HepG2 (cell line): ENCODE results near the gene FGA. TPM values are rescaled to one million over a fixed set of nuclear protein-coding genes. Genes with fewer than 3 reads are reported as not detected.
A peak's percentile ranks its signal among the peaks of the same experiment; 100 is the strongest.

ENCODE experiments used
- ASH2L ChIP-seq: fragments of 300-600, 200-600 bp; sonication (generic); IDR thresholded peaks from 2 replicates; pipeline ENCODE4 v1.7.0; 2017; ENCODE audit warnings: low read depth, mild to moderate bottlenecking, moderate library complexity, mixed read lengths, low read length; ENCODE audit not compliant: insufficient read length
- ELF3 ChIP-seq: IDR thresholded peaks from 2 replicates; pipeline ENCODE4 v1.6.1; 2016; ENCODE audit warnings: missing genetic modification reagents, missing compliant biosample characterization
- FOXJ3 ChIP-seq: sonication (generic); formaldehyde crosslinking; IDR thresholded peaks from 2 replicates; pipeline ENCODE4 v1.4.0; 2020; ENCODE audit warnings: missing genetic modification reagents, mild to moderate bottlenecking, borderline replicate concordance
- FOXM1 ChIP-seq: sonication (generic); formaldehyde crosslinking; IDR thresholded peaks from 2 replicates; pipeline ENCODE4 v1.5.0; 2020; ENCODE audit warnings: missing genetic modification reagents
- GFI1 ChIP-seq: sonication (generic); formaldehyde crosslinking; IDR thresholded peaks from 2 replicates; pipeline ENCODE4 v1.5.0; 2020; ENCODE audit warnings: missing genetic modification reagents, mild to moderate bottlenecking, borderline replicate concordance
- HNF1A ChIP-seq, 2 experiments: sonication (generic) in 1 of 2; formaldehyde crosslinking in 1 of 2; IDR thresholded peaks; 2 replicates each; pipeline versions ENCODE4 v1.4.0 to v1.6.1; 2016 to 2020; ENCODE audit warnings: borderline replicate concordance in 1 of 2, low read depth in 1 of 2, mild to moderate bottlenecking in 1 of 2, missing genetic modification reagents in 1 of 2
- HNF4G ChIP-seq, 2 experiments: sonication (generic) in 1 of 2; formaldehyde crosslinking in 1 of 2; IDR thresholded peaks; 2 replicates each; pipeline versions ENCODE4 v1.4.0 to v1.6.1; 2011 to 2020; ENCODE audit warnings: borderline replicate concordance in 2 of 2, low read depth in 2 of 2, mild to moderate bottlenecking in 2 of 2, low read length in 1 of 2, missing genetic modification reagents in 1 of 2, moderate library complexity in 1 of 2
- MAFG ChIP-seq: sonication (generic); formaldehyde crosslinking; IDR thresholded peaks from 2 replicates; pipeline ENCODE4 v1.5.1; 2020; ENCODE audit warnings: mild to moderate bottlenecking, missing genetic modification reagents
- MBD4 ChIP-seq: IDR thresholded peaks from 2 replicates; pipeline ENCODE4 v1.6.1; 2012; ENCODE audit warnings: low read length, inconsistent platforms, borderline replicate concordance
- MIER3 ChIP-seq: IDR thresholded peaks from 2 replicates; pipeline ENCODE4 v1.6.1; 2016; ENCODE audit warnings: missing compliant biosample characterization, borderline replicate concordance
- ZFP90 ChIP-seq: sonication (generic); formaldehyde crosslinking; IDR thresholded peaks from 2 replicates; pipeline ENCODE4 v1.8.0; 2022; ENCODE audit warnings: missing genetic modification reagents, mild to moderate bottlenecking, inconsistent platforms, borderline replicate concordance
- ZNF235 ChIP-seq: sonication (generic); formaldehyde crosslinking; IDR thresholded peaks from 2 replicates; pipeline ENCODE4 v1.8.1; 2023; ENCODE audit warnings: mild to moderate bottlenecking, missing genetic modification reagents, borderline replicate concordance
- ZNF274 ChIP-seq: sonication (generic); formaldehyde crosslinking; IDR thresholded peaks from 2 replicates; pipeline ENCODE4 v1.5.1; 2020; ENCODE audit warnings: mild to moderate bottlenecking, missing genetic modification reagents
- polyA plus RNA-seq, 8 experiments: library from polyadenylated mRNA; depleted of rRNA in 3 of 8; stranded (reverse) in 7 of 8; unstranded in 1 of 8; fragments of >200 nt; fragmentation: Illumina TruSeq in 4 of 8; extraction: Trizol in 4 of 8; gene quantifications; 2 replicates each; pipeline versions ENCODE4 v1.2.1 to v1.2.3, GENCODE V29; 2011 to 2016; ENCODE audit warnings: low read depth in 4 of 8, missing spikeins in 1 of 8, mixed read lengths in 1 of 8; ENCODE audit not compliant: insufficient read depth in 1 of 8
- total RNA-seq, 5 experiments: library from RNA; depleted of rRNA; stranded (reverse); fragments of >200 nt; fragmentation: Illumina TruSeq; extraction: Trizol; gene quantifications; 2 replicates each; pipeline ENCODE4 v1.2.3, GENCODE V29; 2016; ENCODE audit warnings: low read depth in 1 of 5
- TF ChIP-seq, protein P1 (sequence below): sonication (generic); formaldehyde crosslinking; IDR thresholded peaks from 2 replicates; pipeline ENCODE4 v1.4.0; 2020; ENCODE audit warnings: missing genetic modification reagents
- TF ChIP-seq, protein P2 (sequence below): sonication (generic); formaldehyde crosslinking; IDR thresholded peaks from 2 replicates; pipeline ENCODE4 v1.5.0; 2020; ENCODE audit warnings: mild to moderate bottlenecking, missing genetic modification reagents

The FGA gene
- total and polyA plus RNA-seq, 2 of the 13 experiments (the other 11 are each of a cell fraction or from before 2014, with no cell fraction given), result 640 to 1,523 TPM

DNA sequence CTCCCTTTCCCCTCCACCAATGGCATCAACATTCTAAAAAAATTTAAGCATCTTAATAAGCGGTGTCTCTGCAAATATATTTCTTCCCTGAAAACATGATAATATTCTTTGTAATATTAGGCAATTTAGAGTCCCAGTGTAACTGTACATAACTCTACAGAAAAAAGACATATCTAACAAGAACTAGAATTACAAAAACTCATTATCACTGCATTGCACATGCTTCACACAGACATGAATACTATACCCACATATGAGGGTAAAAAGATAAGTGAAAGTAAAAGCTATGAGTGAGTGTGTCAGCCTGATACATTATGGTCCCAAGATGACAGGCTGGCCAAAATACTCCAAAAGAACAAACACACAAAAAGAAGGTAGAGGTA is 30.1 kb downstream of the FGA start (continued):
- TF ChIP-seq HNF1A (IDR thresholded peaks at IDR 0.05; ENCODE audit: low read depth), result no peak
- TF ChIP-seq HNF1A (CRISPR knock-in tag; IDR thresholded peaks at IDR 0.05; ENCODE audit: borderline replicate concordance), result peak; percentile 4; the same call in 1 of the 2 replicates
- TF ChIP-seq MBD4, result peak; percentile 22; the same call in 1 of the 2 replicates
- TF ChIP-seq FOXM1 (CRISPR knock-in tag), result no peak
- TF ChIP-seq ELF3, result no peak; the same call in 1 of the 2 replicates
- no peak for TF ChIP-seq ZNF235 (CRISPR knock-in tag)
- TF ChIP-seq ZNF274 (CRISPR knock-in tag), result no peak
- no peak for TF ChIP-seq MAFG
- peak; percentile 71; the same call in 1 of the 2 replicates for TF ChIP-seq ZFP90 (CRISPR knock-in tag)
- no peak for TF ChIP-seq HNF4G (IDR thresholded peaks at IDR 0.05; ENCODE audit: borderline replicate concordance, low read depth, low read length)
- 0 out of 2 replicates have a peak, but pooled peaks have one; percentile 1 for TF ChIP-seq HNF4G (CRISPR knock-in tag; IDR thresholded peaks at IDR 0.05; ENCODE audit: borderline replicate concordance, low read depth)
- peak; percentile 60 for TF ChIP-seq ASH2L
- TF ChIP-seq FOXJ3 (CRISPR knock-in tag), result peak; percentile 73; the same call in 1 of the 2 replicates
- TF ChIP-seq, protein P1, sequence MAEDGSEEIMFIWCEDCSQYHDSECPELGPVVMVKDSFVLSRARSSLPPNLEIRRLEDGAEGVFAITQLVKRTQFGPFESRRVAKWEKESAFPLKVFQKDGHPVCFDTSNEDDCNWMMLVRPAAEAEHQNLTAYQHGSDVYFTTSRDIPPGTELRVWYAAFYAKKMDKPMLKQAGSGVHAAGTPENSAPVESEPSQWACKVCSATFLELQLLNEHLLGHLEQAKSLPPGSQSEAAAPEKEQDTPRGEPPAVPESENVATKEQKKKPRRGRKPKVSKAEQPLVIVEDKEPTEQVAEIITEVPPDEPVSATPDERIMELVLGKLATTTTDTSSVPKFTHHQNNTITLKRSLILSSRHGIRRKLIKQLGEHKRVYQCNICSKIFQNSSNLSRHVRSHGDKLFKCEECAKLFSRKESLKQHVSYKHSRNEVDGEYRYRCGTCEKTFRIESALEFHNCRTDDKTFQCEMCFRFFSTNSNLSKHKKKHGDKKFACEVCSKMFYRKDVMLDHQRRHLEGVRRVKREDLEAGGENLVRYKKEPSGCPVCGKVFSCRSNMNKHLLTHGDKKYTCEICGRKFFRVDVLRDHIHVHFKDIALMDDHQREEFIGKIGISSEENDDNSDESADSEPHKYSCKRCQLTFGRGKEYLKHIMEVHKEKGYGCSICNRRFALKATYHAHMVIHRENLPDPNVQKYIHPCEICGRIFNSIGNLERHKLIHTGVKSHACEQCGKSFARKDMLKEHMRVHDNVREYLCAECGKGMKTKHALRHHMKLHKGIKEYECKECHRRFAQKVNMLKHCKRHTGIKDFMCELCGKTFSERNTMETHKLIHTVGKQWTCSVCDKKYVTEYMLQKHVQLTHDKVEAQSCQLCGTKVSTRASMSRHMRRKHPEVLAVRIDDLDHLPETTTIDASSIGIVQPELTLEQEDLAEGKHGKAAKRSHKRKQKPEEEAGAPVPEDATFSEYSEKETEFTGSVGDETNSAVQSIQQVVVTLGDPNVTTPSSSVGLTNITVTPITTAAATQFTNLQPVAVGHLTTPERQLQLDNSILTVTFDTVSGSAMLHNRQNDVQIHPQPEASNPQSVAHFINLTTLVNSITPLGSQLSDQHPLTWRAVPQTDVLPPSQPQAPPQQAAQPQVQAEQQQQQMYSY (CRISPR knock-in tag), result no peak
- TF ChIP-seq, protein P2, sequence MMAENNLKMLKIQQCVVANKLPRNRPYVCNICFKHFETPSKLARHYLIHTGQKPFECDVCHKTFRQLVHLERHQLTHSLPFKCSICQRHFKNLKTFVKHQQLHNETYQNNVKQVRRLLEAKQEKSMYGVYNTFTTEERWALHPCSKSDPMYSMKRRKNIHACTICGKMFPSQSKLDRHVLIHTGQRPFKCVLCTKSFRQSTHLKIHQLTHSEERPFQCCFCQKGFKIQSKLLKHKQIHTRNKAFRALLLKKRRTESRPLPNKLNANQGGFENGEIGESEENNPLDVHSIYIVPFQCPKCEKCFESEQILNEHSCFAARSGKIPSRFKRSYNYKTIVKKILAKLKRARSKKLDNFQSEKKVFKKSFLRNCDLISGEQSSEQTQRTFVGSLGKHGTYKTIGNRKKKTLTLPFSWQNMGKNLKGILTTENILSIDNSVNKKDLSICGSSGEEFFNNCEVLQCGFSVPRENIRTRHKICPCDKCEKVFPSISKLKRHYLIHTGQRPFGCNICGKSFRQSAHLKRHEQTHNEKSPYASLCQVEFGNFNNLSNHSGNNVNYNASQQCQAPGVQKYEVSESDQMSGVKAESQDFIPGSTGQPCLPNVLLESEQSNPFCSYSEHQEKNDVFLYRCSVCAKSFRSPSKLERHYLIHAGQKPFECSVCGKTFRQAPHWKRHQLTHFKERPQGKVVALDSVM (CRISPR knock-in tag), result no peak
- peak; percentile 10 for TF ChIP-seq MIER3
- peak; percentile 62; the same call in 1 of the 2 replicates for TF ChIP-seq GFI1 (CRISPR knock-in tag)
